T-helper 1 cell (primary cell): ENCODE measurements around the gene FRRS1L.

ENCODE experiments used
- DNase-seq, 5 donors: peaks; one replicate each; pipeline ENCODE4 v3.0.0-alpha.2; 2012 to 2020

FRRS1L gene

GRCh38 chr9:109176386-109176785 lies 9.3 kb upstream of the FRRS1L start:
- no peak for DNase-seq

GRCh38 chr9:109172935-109173334 lies 5.9 kb upstream of the FRRS1L start:
- no peak for DNase-seq

- no peak for DNase-seq
Measured at GRCh38 chr9:109171926-109172325, 4.9 kb upstream of the FRRS1L start.

GRCh38 chr9:109168170-109168569 lies 1.1 kb upstream of the FRRS1L start:
- DNase-seq, result no peak

GRCh38 chr9:109167716-109168115 lies 667 bp upstream of the FRRS1L start:
- no peak for DNase-seq

GRCh38 chr9:109166171-109166770 lies 778 bp downstream of the FRRS1L start:
- DNase-seq, result no peak

GRCh38 chr9:109164042-109164441 lies 3.0 kb downstream of the FRRS1L start:
- DNase-seq, result no peak

GRCh38 chr9:109163194-109163593 lies 3.9 kb downstream of the FRRS1L start:
- DNase-seq, result no peak

- no peak for DNase-seq
Measured at GRCh38 chr9:109162677-109163076, 4.4 kb downstream of the FRRS1L start.

- DNase-seq, result no peak
Measured at GRCh38 chr9:109161471-109161870, 5.6 kb downstream of the FRRS1L start.

GRCh38 chr9:109159583-109159982 lies 7.5 kb downstream of the FRRS1L start:
- no peak for DNase-seq

GRCh38 chr9:109158651-109159050 lies 8.4 kb downstream of the FRRS1L start:
- no peak for DNase-seq

- no peak for DNase-seq
Measured at GRCh38 chr9:109156708-109157107, 10.3 kb downstream of the FRRS1L start.

GRCh38 chr9:109150925-109151545 lies 16.0 kb downstream of the FRRS1L start:
- no peak for DNase-seq

- no peak for DNase-seq
Measured at GRCh38 chr9:109149722-109150121, 17.3 kb downstream of the FRRS1L start.

- no peak for DNase-seq
Measured at GRCh38 chr9:109149089-109149488, 18.0 kb downstream of the FRRS1L start.

GRCh38 chr9:109145051-109145450 lies 22.0 kb downstream of the FRRS1L start:
- DNase-seq, result no peak

GRCh38 chr9:109143881-109144562 lies 23.0 kb downstream of the FRRS1L start:
- DNase-seq, result peak in 1 of 5 donors; percentile 58

- no peak for DNase-seq
Measured at GRCh38 chr9:109141375-109141774, 25.7 kb downstream of the FRRS1L start.

GRCh38 chr9:109139851-109140250 lies 27.2 kb downstream of the FRRS1L start:
- no peak for DNase-seq

- DNase-seq, result no peak
Measured at GRCh38 chr9:109138421-109138820, 28.6 kb downstream of the FRRS1L start.

GRCh38 chr9:109134167-109134578 lies 32.9 kb downstream of the FRRS1L start:
- no peak for DNase-seq

- DNase-seq, result no peak
Measured at GRCh38 chr9:109133533-109133932, 33.5 kb downstream of the FRRS1L start.

GRCh38 chr9:109132567-109133021 lies 34.5 kb downstream of the FRRS1L start:
- DNase-seq, result no peak
